ENCODE measurements around the gene BOLA3.
A peak's percentile ranks its signal among the peaks of the same experiment; 100 is the strongest.

Gene BOLA3

DNA sequence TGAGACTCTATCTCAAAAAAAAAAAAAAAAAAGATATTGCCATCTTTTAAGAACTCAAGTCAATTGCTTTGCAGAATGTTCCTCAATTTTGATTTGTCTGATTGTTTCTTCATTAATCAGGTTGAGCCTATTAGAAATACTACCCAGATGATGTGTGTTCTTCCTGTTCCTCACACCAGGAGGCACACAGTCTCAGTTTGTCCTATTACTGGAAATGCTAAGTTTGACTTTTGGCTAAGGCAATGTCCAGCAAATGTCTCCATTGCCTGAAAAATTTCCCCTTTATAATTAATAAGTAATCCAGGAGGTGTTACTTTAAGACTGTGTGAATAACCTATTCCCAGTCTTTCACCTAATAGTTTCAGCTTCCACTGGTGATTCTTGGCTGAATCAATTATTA lies 28.4 kb downstream of the BOLA3 start:
- Histone ChIP-seq H3K4me3 (ENCODE audit: low read depth, low read length) (no peak overlapping the region), H3K36me3 (replicated peaks) (no peaks in the 10 kb centered on the region), H3K27ac (no peak overlapping the region), H3K27me3 (replicated peaks) (no peaks in the 10 kb centered on the region)
- TF ChIP-seq, protein P1, sequence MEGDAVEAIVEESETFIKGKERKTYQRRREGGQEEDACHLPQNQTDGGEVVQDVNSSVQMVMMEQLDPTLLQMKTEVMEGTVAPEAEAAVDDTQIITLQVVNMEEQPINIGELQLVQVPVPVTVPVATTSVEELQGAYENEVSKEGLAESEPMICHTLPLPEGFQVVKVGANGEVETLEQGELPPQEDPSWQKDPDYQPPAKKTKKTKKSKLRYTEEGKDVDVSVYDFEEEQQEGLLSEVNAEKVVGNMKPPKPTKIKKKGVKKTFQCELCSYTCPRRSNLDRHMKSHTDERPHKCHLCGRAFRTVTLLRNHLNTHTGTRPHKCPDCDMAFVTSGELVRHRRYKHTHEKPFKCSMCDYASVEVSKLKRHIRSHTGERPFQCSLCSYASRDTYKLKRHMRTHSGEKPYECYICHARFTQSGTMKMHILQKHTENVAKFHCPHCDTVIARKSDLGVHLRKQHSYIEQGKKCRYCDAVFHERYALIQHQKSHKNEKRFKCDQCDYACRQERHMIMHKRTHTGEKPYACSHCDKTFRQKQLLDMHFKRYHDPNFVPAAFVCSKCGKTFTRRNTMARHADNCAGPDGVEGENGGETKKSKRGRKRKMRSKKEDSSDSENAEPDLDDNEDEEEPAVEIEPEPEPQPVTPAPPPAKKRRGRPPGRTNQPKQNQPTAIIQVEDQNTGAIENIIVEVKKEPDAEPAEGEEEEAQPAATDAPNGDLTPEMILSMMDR (IDR thresholded peaks at IDR 0.05; ENCODE audit: low read depth, low read length, missing control alignments), result peak; percentile 22
- in situ Hi-C loops (cut with HindIII; ENCODE audit: low pct_ligation_motif_present, low sequenced_read_pairs), result no loop called here
- no peak for DNase-seq

DNA sequence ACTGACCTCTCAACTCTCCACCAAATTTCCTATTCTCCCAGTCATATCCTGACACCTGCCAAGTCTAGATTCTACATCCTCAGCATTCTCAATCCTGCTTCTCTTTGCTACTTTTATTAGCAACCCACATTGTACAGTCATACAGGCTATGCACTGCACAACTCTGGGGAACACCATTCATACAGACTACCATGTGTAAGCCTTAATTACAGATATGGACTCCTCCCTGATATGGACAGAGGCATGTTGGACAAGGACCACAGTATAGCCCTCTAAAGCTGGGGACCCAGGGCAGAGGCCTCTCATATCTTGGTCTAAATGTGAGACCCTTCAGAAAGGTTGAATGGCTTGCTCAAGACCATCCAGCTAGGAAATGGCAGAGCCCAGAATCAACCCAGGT lies 36.3 kb downstream of the BOLA3 start:
- no peak overlapping the region for H3K27ac ChIP-seq
- H3K27me3 ChIP-seq (replicated peaks), result no peaks in the 10 kb centered on the region
- H3K36me3 ChIP-seq (replicated peaks), result no peaks in the 10 kb centered on the region
- in situ Hi-C loops (cut with HindIII; ENCODE audit: low pct_ligation_motif_present, low sequenced_read_pairs), result no loop called here
- DNase-seq, result no peak
- H3K4me3 ChIP-seq (ENCODE audit: low read depth, low read length), result no peak overlapping the region
- TF ChIP-seq, protein P1 (IDR thresholded peaks at IDR 0.05; ENCODE audit: low read depth, low read length, missing control alignments), result no peak

DNA sequence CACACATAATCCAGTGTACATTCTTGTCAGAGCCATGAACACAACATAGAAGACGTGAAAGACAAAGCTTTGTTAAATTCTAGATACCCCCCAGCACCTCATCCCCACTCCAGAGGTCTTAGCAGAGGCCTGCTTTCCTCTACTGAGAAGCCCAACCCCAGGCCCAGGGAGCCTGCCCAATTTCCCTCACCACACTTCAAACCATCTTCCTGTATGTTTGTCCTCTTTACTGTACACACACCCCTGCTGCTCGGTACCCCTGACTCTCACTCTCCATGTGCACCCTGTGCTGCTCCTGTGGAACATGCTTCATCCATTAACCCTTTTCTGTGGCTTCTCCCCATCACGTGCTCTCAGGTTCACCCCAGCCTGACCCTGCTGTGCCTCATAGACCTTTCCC lies 37.2 kb downstream of the BOLA3 start:
- TF ChIP-seq, protein P1 (IDR thresholded peaks at IDR 0.05; ENCODE audit: low read depth, low read length, missing control alignments), result no peak
- no peak overlapping the region for H3K4me3 ChIP-seq (ENCODE audit: low read depth, low read length)
- no peaks in the 10 kb centered on the region for H3K36me3 ChIP-seq (replicated peaks)
- H3K27me3 ChIP-seq (replicated peaks), result no peaks in the 10 kb centered on the region
- no peak for DNase-seq
- H3K27ac ChIP-seq, result no peak overlapping the region
- in situ Hi-C loops (cut with HindIII; ENCODE audit: low pct_ligation_motif_present, low sequenced_read_pairs), result no loop called here

DNA sequence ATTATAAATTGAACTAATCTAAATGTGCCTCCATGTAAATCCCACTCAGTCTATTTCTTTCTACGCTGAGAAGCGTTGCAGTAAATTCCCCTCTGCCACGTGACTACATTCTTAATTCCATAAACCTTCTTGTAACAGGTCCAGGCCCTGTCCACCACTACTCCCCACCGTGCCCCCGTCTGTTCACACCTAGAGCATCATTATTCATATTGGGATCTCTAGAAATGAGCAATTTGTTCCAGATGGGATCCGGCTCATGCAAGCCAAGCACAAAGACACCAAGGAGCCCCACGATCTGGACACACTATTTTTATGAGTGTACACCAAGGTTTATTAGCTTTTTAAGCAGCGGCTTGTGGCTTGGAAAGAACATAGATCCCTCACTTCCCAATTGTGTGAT lies 38.2 kb downstream of the BOLA3 start:
- TF ChIP-seq, protein P1 (IDR thresholded peaks at IDR 0.05; ENCODE audit: low read depth, low read length, missing control alignments), result no peak
- H3K27ac ChIP-seq, result no peak overlapping the region
- in situ Hi-C loops (cut with HindIII; ENCODE audit: low pct_ligation_motif_present, low sequenced_read_pairs), result no loop called here
- no peaks in the 10 kb centered on the region for H3K27me3 ChIP-seq (replicated peaks)
- DNase-seq, result no peak
- no peak overlapping the region for H3K4me3 ChIP-seq (ENCODE audit: low read depth, low read length)
- H3K36me3 ChIP-seq (replicated peaks), result no peaks in the 10 kb centered on the region

DNA sequence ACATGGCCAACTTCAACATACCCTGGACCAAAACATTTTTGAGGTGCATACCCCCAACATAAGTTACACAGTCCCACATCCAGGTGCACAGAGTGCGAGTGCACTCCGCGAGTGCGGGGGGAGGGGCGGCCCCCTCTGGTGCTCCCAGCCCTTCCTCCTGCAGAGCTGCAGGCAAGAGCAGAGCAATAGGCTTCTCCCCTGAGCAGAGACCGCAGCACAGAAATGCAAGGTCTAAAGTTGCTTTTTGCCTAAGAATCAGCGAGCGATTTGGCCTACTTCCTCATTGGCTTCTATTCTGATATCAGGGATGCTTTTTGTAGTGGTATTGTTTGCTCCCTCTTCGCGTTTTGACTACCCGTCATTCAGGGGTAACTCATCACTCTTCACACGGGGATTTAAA lies 40.6 kb downstream of the BOLA3 start:
- no peak for DNase-seq
- Histone ChIP-seq H3K36me3 (replicated peaks) (no peaks in the 10 kb centered on the region), H3K27ac (no peak overlapping the region), H3K4me3 (ENCODE audit: low read depth, low read length) (no peak overlapping the region), H3K27me3 (replicated peaks) (no peaks in the 10 kb centered on the region)
- in situ Hi-C loops (cut with HindIII; ENCODE audit: low pct_ligation_motif_present, low sequenced_read_pairs), result no loop called here
- TF ChIP-seq, protein P1 (IDR thresholded peaks at IDR 0.05; ENCODE audit: low read depth, low read length, missing control alignments), result no peak

DNA sequence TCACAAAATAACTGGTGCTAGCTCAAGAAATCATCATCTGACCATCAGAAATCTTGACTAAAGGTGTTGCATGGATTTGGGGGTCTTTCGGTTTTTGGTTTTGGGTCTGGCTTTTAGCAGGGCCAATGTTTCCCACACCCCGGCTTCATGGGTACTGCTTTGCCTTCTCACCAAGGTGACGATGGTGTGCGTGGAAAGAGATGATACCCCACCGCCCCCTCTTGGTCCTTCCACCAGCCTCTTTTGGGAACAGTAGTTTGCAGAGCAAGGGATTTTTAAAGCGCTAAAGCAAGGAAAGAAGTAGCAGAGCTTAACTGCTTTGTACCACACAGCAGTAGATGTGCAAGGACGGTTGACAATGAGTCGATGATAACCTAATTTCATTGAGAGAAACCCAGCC lies 42.3 kb downstream of the BOLA3 start:
- Histone ChIP-seq H3K27me3 (replicated peaks) (no peaks in the 10 kb centered on the region), H3K27ac (no peak overlapping the region), H3K4me3 (ENCODE audit: low read depth, low read length) (no peak overlapping the region), H3K36me3 (replicated peaks) (peaks cover 3% of the 10 kb centered on the region)
- TF ChIP-seq, protein P1 (IDR thresholded peaks at IDR 0.05; ENCODE audit: low read depth, low read length, missing control alignments), result no peak
- DNase-seq, result no peak
- in situ Hi-C loops (cut with HindIII; ENCODE audit: low pct_ligation_motif_present, low sequenced_read_pairs), result no loop called here

All from brain microvascular endothelial cell (primary cell).